IMR-90 (cell line): ENCODE measurements around the gene TNNI3K. TPM values are rescaled to one million over a fixed set of nuclear protein-coding genes. Genes with fewer than 3 reads are reported as not detected.

Experiments
- ATAC-seq: fragments of 200-7000 bp; cut with Tn5 transposase; 2 replicates; pipeline ENCODE4 v1.9.1; 2020; ENCODE audit warnings: low read depth, mild to moderate bottlenecking, moderate library complexity
- BruUV-seq: library from RNA; stranded (reverse); fragments of 400-500 nt; replicated peaks from 2 replicates; lab custom pipeline; 2021; lab: Mats Ljungman, UMichigan
- CTCF ChIA-PET: fragments of 300-600 bp; formaldehyde crosslinking; extraction: SDS; loops from one replicate; lab custom pipeline; 2021; ENCODE audit warnings: antibody characterized with exemption; lab: Yijun Ruan, JAX
- POLR2A ChIA-PET: fragments of 300-600 bp; sonication (Branson Sonifier 250); formaldehyde crosslinking; loops from one replicate; lab custom pipeline; 2022; ENCODE audit warnings: antibody characterized with exemption; ENCODE audit not compliant: unreplicated experiment; lab: Charles Lee
- DNase-seq: peaks from one replicate; pipeline ENCODE4 v3.0.0; 2013
- H2AFZ ChIP-seq: replicated peaks from 2 replicates; pipeline ENCODE3; 2013; ENCODE audit warnings: low read length, mild to moderate bottlenecking; ENCODE audit not compliant: poor library complexity
- H2AK5ac ChIP-seq: 2 replicates; pipeline ENCODE4 v1.6.1; 2013; ENCODE audit warnings: low read depth, low read length, inconsistent platforms
- H2AK9ac ChIP-seq: replicated peaks from 2 replicates; pipeline ENCODE3; 2013; ENCODE audit warnings: mild to moderate bottlenecking, low read depth, low read length, moderate library complexity; ENCODE audit not compliant: poor library complexity
- H2BK120ac ChIP-seq: 2 replicates; pipeline ENCODE4 v1.6.1; 2013; ENCODE audit warnings: low read depth, low read length, inconsistent platforms
- H2BK15ac ChIP-seq: 3 replicates; pipeline ENCODE4 v1.6.1; 2013; ENCODE audit warnings: low read depth, low read length, inconsistent platforms
- H2BK20ac ChIP-seq: 2 replicates; pipeline ENCODE4 v1.6.1; 2013; ENCODE audit warnings: low read depth, mild to moderate bottlenecking, inconsistent platforms, low read length, moderate library complexity
- H2BK5ac ChIP-seq: 2 replicates; pipeline ENCODE4 v1.6.1; 2013; ENCODE audit warnings: mild to moderate bottlenecking, low read depth, low read length, inconsistent platforms; ENCODE audit not compliant: poor library complexity, severe bottlenecking
- H3K14ac ChIP-seq: replicated peaks from 2 replicates; pipeline ENCODE4 v1.6.1; 2013; ENCODE audit warnings: low read depth, low read length, inconsistent platforms
- H3K18ac ChIP-seq: 2 replicates; pipeline ENCODE4 v1.6.1; 2013; ENCODE audit warnings: low read depth, low read length, control low read depth
- H3K23ac ChIP-seq: 2 replicates; pipeline ENCODE4 v1.6.1; 2013; ENCODE audit warnings: low read depth, low read length, inconsistent platforms
- H3K27ac ChIP-seq: 2 replicates; pipeline ENCODE4 v1.5.1; 2013; ENCODE audit warnings: mild to moderate bottlenecking, control low read depth, low read length; ENCODE audit not compliant: insufficient read depth
- H3K27me3 ChIP-seq: 2 replicates; pipeline ENCODE4 v1.6.1; 2013; ENCODE audit warnings: low read length; ENCODE audit not compliant: control insufficient read depth, insufficient read depth
- H3K36me3 ChIP-seq: 2 replicates; pipeline ENCODE4 v1.6.1; 2013; ENCODE audit warnings: low read length, mixed read lengths; ENCODE audit not compliant: control insufficient read depth, insufficient read depth
- H3K4ac ChIP-seq: 2 replicates; pipeline ENCODE4 v1.6.1; 2013; ENCODE audit warnings: low read depth, low read length, inconsistent platforms
- H3K4me1 ChIP-seq: 2 replicates; pipeline ENCODE4 v1.6.1; 2013; ENCODE audit warnings: low read length, mixed read lengths; ENCODE audit not compliant: control insufficient read depth, insufficient read depth
- H3K4me2 ChIP-seq: 2 replicates; pipeline ENCODE4 v1.6.1; 2013; ENCODE audit warnings: low read depth, mild to moderate bottlenecking, control low read depth, low read length, moderate library complexity
- H3K4me3 ChIP-seq: 2 replicates; pipeline ENCODE4 v1.5.1; 2013; ENCODE audit warnings: low read depth, mild to moderate bottlenecking, control low read depth, low read length, moderate library complexity; ENCODE audit not compliant: insufficient read depth
- H3K56ac ChIP-seq: 2 replicates; pipeline ENCODE4 v1.6.1; 2013; ENCODE audit warnings: low read length, inconsistent platforms; ENCODE audit not compliant: insufficient read depth; ENCODE audit errors: extremely low read depth
- H3K79me1 ChIP-seq, 2 experiments: 2 replicates each; pipeline ENCODE4 v1.6.1; 2013; ENCODE audit warnings: low read length in 2 of 2, inconsistent platforms in 1 of 2, low read depth in 1 of 2
- H3K9ac ChIP-seq: 2 replicates; pipeline ENCODE4 v1.6.1; 2013; ENCODE audit warnings: low read depth, low read length, control low read depth
- H3K9me1 ChIP-seq: 2 replicates; pipeline ENCODE4 v1.6.1; 2013; ENCODE audit warnings: low read length, inconsistent platforms; ENCODE audit not compliant: insufficient read depth
- H3K9me3 ChIP-seq: 2 replicates; pipeline ENCODE4 v1.6.1; 2013; ENCODE audit warnings: low read length; ENCODE audit not compliant: control insufficient read depth, insufficient read depth
- H4K20me1 ChIP-seq: 2 replicates; pipeline ENCODE4 v1.6.1; 2013; ENCODE audit warnings: low read length, inconsistent platforms; ENCODE audit not compliant: insufficient read depth
- H4K5ac ChIP-seq: 2 replicates; pipeline ENCODE4 v1.6.1; 2013; ENCODE audit warnings: mild to moderate bottlenecking, low read depth, low read length, control low read depth
- H4K8ac ChIP-seq, 2 experiments: 2 replicates each; pipeline ENCODE4 v1.6.1; 2013; ENCODE audit warnings: low read depth in 2 of 2, low read length in 2 of 2, control low read depth in 1 of 2, inconsistent platforms in 1 of 2
- H4K91ac ChIP-seq: 2 replicates; pipeline ENCODE4 v1.6.1; 2013; ENCODE audit warnings: low read depth, low read length, inconsistent platforms; ENCODE audit not compliant: insufficient read depth
- MAFK ChIP-seq: IDR thresholded peaks from 2 replicates; pipeline ENCODE4 v1.6.1; 2012; ENCODE audit warnings: low read depth, low read length, improper control_type of control experiment
- RAD21 ChIP-seq: IDR thresholded peaks from 2 replicates; pipeline ENCODE4 v1.6.1; 2012; ENCODE audit warnings: low read length, improper control_type of control experiment
- RCOR1 ChIP-seq: IDR thresholded peaks from 2 replicates; pipeline ENCODE4 v1.6.1; 2012; ENCODE audit warnings: mild to moderate bottlenecking, low read length, improper control_type of control experiment; ENCODE audit not compliant: insufficient replicate concordance
- SMC3 ChIP-seq: fragments of 150-350 bp; IDR thresholded peaks from 2 replicates; pipeline ENCODE4 v1.6.1; 2016; ENCODE audit warnings: low read depth, mild to moderate bottlenecking, antibody characterized with exemption, low read length, moderate library complexity
- WGBS, 2 experiments: methylation state at CpG; one replicate each; pipeline versions ENCODE4 v1.1.5 to v1.1.7; 2013; ENCODE audit warnings: missing lambda C conversion rate in 2 of 2; ENCODE audit not compliant: insufficient read length in 1 of 2; ENCODE audit errors: extremely low coverage in 2 of 2; 5-methylcytosine and 5-hydroxymethylcytosine counted together
- dilution Hi-C: fragments of 300-500 bp; cut with HindIII; formaldehyde crosslinking; loops from one replicate; pipeline ENCODE4 v1.14.3; 2018; ENCODE audit warnings: low sequenced_read_pairs; ENCODE audit not compliant: unreplicated experiment
- in situ Hi-C: fragments of 300-500 bp; cut with MboI; formaldehyde crosslinking; loops from 3 replicates; pipeline ENCODE4 v1.14.3; 2019; ENCODE audit warnings: low sequenced_read_pairs, inconsistent platforms, mixed read lengths
- intact Hi-C: fragments of 100-400 bp; cut with micrococcal nuclease; formaldehyde crosslinking; loops from 2 replicates; pipeline ENCODE4 v1.10.0; 2022
- polyA plus RNA-seq, 3 experiments: library from polyadenylated mRNA; depleted of rRNA; stranded (reverse); fragments of >200 nt; gene quantifications; 2 replicates each; pipeline ENCODE4 v1.2.3, GENCODE V29; 2012; ENCODE audit warnings: low replicate concordance in 1 of 3
- total RNA-seq: library from RNA; depleted of rRNA; stranded (reverse); fragments of >200 nt; gene quantifications from 2 replicates; pipeline ENCODE4 v1.2.3, GENCODE V29; 2012
- TF ChIP-seq, protein P1 (sequence below): fragments of 150-350 bp; IDR thresholded peaks from 2 replicates; pipeline ENCODE4 v1.6.1; 2016; ENCODE audit warnings: low read depth, mild to moderate bottlenecking, low read length, moderate library complexity, borderline replicate concordance
- TF ChIP-seq, protein P2 (sequence below): fragments of 150-350 bp; IDR thresholded peaks from 2 replicates; pipeline ENCODE4 v1.6.1; 2017; ENCODE audit warnings: mild to moderate bottlenecking, antibody characterized with exemption, low read length, low read depth

TNNI3K gene
- total and polyA plus RNA-seq, 2 of the 4 experiments (the other 2 are of a cell fraction) = 0.90 to 1.3 TPM

DNA sequence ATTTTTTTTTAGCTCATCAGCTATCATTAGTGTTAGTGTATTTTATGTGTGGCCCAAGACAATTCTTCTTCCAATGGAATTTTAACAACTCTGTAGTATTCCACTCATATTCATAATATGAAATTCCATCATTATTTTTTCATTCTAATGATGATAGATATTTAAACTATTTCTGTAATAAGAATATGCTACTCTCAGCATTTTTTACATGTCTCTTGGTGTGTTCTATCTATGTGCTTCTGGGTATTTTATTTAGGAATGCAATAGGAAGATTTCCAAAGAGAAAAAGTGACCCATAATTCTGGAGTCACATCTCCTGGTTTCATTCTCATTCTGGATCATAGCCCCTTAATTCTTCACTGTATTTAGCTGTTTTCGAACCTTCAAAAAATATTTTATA, 167.7 kb downstream of the TNNI3K start:
- H3K36me3 ChIP-seq = no peaks in the 10 kb centered on the region
- no peak overlapping the region for H3K27ac ChIP-seq
- no peaks in the 10 kb centered on the region for H3K9me1 ChIP-seq
- no peak overlapping the region for H3K9ac ChIP-seq
- no peak overlapping the region for H2BK5ac ChIP-seq
- POLR2A ChIA-PET = no interaction called here
- H3K4ac ChIP-seq = no peak overlapping the region
- H3K4me3 ChIP-seq = no peak overlapping the region
- no peak overlapping the region for H4K5ac ChIP-seq
- no peaks in the 10 kb centered on the region for H4K20me1 ChIP-seq
- no peak overlapping the region for H3K56ac ChIP-seq
- H3K14ac ChIP-seq = no peak overlapping the region
- no peak overlapping the region for H2AK9ac ChIP-seq
- H3K27me3 ChIP-seq = no peaks in the 10 kb centered on the region
- no peak overlapping the region for H2AK5ac ChIP-seq
- no peak overlapping the region for H3K18ac ChIP-seq
- DNase-seq = no peak
- no peak overlapping the region for H2AFZ ChIP-seq
- intact Hi-C loops (no loop called here), in situ Hi-C loops (no loop called here), dilution Hi-C loops (no loop called here)
- no peak overlapping the region for H2BK120ac ChIP-seq
- no TSS peak for BruUV-seq
- CTCF ChIA-PET = no interaction called here
- ATAC-seq = no peak
- no peak overlapping the region for H2BK20ac ChIP-seq
- no peak overlapping the region for H4K91ac ChIP-seq
- H4K8ac ChIP-seq = no peak overlapping the region
- TF ChIP-seq RCOR1 = no peak
- TF ChIP-seq MAFK = peak; percentile 89
- TF ChIP-seq RAD21 = no peak
- TF ChIP-seq, protein P1, sequence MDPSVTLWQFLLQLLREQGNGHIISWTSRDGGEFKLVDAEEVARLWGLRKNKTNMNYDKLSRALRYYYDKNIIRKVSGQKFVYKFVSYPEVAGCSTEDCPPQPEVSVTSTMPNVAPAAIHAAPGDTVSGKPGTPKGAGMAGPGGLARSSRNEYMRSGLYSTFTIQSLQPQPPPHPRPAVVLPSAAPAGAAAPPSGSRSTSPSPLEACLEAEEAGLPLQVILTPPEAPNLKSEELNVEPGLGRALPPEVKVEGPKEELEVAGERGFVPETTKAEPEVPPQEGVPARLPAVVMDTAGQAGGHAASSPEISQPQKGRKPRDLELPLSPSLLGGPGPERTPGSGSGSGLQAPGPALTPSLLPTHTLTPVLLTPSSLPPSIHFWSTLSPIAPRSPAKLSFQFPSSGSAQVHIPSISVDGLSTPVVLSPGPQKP = no peak
- TF ChIP-seq, protein P2, sequence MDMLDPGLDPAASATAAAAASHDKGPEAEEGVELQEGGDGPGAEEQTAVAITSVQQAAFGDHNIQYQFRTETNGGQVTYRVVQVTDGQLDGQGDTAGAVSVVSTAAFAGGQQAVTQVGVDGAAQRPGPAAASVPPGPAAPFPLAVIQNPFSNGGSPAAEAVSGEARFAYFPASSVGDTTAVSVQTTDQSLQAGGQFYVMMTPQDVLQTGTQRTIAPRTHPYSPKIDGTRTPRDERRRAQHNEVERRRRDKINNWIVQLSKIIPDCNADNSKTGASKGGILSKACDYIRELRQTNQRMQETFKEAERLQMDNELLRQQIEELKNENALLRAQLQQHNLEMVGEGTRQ = no peak
- TF ChIP-seq SMC3 = no peak
- no peak overlapping the region for H2BK15ac ChIP-seq
- WGBS, 2 experiments = no CpG with 5 or more reads among the region's 1 CpG
- H3K23ac ChIP-seq = no peak overlapping the region
- no peaks in the 10 kb centered on the region for H3K4me1 ChIP-seq
- no peak overlapping the region for H3K4me2 ChIP-seq
- H3K9me3 ChIP-seq = peaks cover 3% of the 10 kb centered on the region; the same call in 1 of the 2 replicates
- H3K79me1 ChIP-seq = no peaks in the 10 kb centered on the region
